Small intestine (tissue), 4 donors: ENCODE results near the gene TNFRSF17. TPM values are rescaled to one million over a fixed set of nuclear protein-coding genes. Genes with fewer than 3 reads are reported as not detected.

Experiments
- polyA plus RNA-seq, 4 donors: library from polyadenylated mRNA; stranded (reverse) in 3 of 4; unstranded in 1 of 4; fragments of 200-250 nt in 3 of 4; fragments of 120-200 nt in 1 of 4; gene quantifications; one replicate each; pipeline versions ENCODE4 v1.2.1 to v1.2.3, GENCODE V29; 2013
- donor health status: healthy with polysubstance abuse.
- donor health status: Bipolar disorder and iron deficiency.
- donor health status: healthy.

TNFRSF17 gene
- polyA plus RNA-seq, 4 donors: 0.04 to 19.7 (median 1.8) TPM; not detected in 1

Other genes with a start within 250 kb of the TNFRSF17 start
- gene TXNDC11, start 222.4 kb upstream of the TNFRSF17 start, polyA plus RNA-seq: 10 to 100 TPM; 47.6 to 73.4 (median 49.7) TPM
- gene ZC3H7A, start 168.0 kb upstream of the TNFRSF17 start, polyA plus RNA-seq: 10 to 100 TPM; 21.2 to 51.7 (median 36.9) TPM
- 100 to 1,000 TPM in 2 of 4 donors, 10 to 100 TPM in 2; 53.0 to 243 (median 97.9) TPM for gene RSL1D1, start 113.7 kb upstream of the TNFRSF17 start, polyA plus RNA-seq
- 10 to 100 TPM; 27.3 to 79.7 (median 42.2) TPM for gene GSPT1, start 49.3 kb upstream of the TNFRSF17 start, polyA plus RNA-seq
- gene NPIPB2, start 23.2 kb upstream of the TNFRSF17 start, polyA plus RNA-seq: 10 to 100 TPM in 1 of 4 donors, 1 to 10 TPM in 2, not detected in 1; 5.1 to 25.3 (median 5.5) TPM
- gene SNX29, start 11.5 kb downstream of the TNFRSF17 start, polyA plus RNA-seq: 1 to 10 TPM in 3 of 4 donors, under 1 TPM in 1; 0.89 to 3.7 (median 2.5) TPM